GM19455 (cell line): Measurements from ENCODE around the gene PIGN.

Source experiments
- ATAC-seq: cut with Tn5 transposase; IDR thresholded peaks from one replicate; pipeline ENCODE4 v1.9.1; 2021; ENCODE audit not compliant: unreplicated experiment

PIGN gene, protein sequence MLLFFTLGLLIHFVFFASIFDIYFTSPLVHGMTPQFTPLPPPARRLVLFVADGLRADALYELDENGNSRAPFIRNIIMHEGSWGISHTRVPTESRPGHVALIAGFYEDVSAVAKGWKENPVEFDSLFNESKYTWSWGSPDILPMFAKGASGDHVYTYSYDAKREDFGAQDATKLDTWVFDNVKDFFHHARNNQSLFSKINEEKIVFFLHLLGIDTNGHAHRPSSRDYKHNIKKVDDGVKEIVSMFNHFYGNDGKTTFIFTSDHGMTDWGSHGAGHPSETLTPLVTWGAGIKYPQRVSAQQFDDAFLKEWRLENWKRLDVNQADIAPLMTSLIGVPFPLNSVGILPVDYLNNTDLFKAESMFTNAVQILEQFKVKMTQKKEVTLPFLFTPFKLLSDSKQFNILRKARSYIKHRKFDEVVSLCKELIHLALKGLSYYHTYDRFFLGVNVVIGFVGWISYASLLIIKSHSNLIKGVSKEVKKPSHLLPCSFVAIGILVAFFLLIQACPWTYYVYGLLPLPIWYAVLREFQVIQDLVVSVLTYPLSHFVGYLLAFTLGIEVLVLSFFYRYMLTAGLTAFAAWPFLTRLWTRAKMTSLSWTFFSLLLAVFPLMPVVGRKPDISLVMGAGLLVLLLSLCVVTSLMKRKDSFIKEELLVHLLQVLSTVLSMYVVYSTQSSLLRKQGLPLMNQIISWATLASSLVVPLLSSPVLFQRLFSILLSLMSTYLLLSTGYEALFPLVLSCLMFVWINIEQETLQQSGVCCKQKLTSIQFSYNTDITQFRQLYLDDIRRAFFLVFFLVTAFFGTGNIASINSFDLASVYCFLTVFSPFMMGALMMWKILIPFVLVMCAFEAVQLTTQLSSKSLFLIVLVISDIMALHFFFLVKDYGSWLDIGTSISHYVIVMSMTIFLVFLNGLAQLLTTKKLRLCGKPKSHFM

DNA sequence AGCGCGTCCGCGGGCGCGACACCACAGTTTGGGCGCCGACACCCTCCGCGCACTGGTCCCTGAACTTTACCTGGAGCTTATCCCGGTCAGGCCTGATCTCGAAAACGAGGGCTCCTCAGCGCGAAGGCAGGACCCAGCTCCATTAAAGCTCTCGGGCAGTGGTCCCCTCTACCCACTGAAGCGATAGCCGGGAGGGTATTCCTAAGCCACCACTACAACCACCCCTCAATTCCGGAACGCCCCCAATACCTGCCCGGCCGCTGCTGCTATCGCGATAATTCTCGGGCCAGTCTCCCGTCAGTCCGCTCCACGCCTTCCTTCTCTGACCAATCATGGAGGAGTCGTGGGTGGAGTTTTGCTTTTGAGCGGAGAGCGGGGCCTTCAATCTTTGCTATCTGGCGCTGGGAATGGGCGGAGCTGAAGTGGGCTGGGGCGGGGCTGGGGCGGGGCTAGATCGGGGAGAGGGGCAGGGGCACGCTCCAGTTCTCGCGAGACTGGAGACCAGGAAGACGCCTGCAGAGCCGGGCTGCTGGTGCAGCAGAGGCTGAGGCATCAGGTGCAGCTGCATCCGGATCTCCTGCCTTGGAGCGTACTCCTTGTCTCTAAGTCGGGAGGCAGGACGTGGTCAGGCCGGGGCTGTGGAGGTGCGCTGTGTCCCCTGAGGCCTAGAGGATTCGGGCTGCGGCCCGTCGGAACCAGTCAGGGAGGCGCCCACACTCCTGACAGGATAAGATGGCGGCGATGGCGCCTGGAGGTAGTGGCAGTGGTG is at the start of gene PIGN, which contains the start of gene RELCH:
Gene PIGN (minus strand): TSS at position 283 of the 769 bp plus-strand sequence. CDS start 25,703 bp downstream, outside the sequence.
Gene RELCH (plus strand): TSS at position 482 of the 769 bp plus-strand sequence. CDS start 251 bp downstream, at position 733.
- peak; percentile 90 for ATAC-seq

DNA sequence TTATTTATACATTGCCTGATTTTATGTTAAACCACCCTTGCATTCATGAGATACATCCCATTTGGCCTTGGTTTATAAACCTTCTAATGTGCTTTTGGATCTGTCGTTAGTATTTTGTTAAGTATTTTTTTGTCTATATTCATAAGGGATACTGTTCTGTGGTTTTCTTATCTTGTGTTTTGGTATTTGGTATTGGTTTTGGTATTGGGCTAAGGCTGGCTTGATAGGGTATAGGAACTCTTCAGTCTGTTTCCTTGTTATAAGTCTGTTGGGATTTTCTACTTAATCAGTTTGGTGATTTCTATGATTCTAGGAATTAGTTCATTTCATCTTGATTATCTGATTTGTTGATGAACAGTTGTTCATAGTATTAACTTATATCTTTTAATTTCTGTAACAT is 49.4 kb upstream of the PIGN start:
- no peak for ATAC-seq

DNA sequence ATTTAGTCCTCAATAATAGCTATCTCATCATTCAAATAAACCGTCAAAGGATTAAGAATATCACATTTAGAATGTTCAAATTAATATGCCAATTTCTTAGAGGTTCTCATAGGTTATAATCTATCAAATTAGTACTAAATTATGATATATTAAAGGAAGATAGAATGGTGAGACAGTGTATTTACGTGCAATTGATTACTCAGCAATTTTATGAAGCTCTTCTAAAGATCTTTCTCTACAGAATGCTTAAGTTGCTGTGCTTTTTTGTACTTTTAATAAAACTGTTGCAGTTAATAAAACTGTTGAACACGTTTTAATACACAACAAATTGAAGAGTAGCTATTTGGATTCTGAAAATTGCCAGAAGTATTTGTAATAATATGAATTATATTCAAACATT is 39.2 kb upstream of the PIGN start:
- ATAC-seq: no peak

DNA sequence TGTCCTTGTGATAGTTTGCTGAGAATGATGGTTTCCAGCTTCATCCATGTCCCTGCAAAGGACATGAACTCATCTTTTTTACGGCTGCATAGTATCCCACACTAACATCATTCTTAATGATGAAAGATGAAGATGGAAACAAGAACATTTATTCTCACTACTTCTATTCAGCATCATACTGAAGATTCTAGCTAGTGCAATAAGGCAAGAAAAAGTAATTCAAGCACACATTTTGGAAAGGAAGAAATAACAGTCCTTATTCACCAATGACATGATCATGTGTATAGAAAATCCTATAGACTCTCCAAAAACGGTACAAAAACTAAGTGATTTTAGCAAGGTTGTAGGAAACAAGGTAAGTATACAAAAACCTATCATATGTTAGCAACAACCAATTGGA is 37.4 kb upstream of the PIGN start:
- no peak for ATAC-seq

DNA sequence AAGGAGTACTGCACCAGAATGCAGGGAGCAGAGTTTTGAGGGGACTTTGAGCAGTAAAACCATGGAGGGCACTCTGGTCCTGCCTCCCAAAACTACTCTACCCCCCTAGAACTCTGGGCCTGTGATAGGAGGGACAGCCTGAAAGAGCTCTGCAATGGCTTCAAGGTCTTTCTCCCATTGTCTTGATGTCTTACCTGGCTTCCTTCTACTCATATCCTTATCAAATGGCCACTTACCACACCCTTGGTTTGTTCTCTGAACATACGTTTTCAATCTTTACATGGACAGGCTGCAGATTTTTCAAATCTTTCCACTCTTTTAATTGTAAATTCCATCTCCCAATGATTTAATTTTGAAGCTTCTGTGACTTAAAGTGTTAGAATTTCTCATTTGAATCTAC is 27.9 kb upstream of the PIGN start:
- no peak for ATAC-seq

DNA sequence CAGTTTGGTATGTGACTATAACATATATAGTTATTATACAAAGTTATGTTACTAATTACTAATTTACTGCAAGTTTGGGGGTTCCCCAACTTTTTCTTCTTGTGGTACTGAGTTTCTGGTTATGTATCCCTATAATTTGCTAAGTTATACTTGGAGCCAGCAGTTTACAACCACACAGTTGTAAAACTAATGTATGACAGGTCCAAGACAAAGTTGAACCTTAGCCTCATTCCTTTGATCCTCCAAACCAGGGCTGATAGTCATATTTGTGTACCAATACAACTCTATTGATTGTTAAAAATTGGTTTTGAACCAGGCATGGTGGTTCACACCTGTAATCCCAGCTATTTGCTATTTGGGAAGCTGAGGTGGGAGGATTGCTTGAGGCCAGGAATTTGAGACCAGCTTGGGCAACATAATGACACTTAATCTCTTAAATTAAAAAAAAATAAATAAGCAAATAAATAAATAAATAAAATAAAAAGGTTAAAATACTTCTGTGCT is 24.5 kb upstream of the PIGN start:
- no peak for ATAC-seq

DNA sequence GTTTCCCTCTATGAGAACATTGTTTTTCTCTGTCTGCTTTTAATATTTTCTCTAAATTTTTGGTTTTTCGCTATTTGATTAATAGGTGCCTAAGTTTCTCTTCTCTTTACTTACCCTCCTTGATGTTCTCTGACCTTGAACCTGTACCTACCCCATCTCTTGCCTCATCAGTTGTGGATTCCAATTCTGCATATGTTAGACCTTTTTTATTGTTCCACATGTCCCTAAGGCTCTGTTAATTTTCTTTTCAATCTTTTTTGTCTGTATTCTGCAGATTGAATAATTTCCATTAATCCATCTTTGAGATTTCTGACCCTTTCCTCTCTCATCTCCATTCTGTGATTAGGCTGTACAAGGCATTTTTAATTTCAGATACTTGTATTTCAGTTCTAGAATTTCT is 23.3 kb upstream of the PIGN start:
- no peak for ATAC-seq

DNA sequence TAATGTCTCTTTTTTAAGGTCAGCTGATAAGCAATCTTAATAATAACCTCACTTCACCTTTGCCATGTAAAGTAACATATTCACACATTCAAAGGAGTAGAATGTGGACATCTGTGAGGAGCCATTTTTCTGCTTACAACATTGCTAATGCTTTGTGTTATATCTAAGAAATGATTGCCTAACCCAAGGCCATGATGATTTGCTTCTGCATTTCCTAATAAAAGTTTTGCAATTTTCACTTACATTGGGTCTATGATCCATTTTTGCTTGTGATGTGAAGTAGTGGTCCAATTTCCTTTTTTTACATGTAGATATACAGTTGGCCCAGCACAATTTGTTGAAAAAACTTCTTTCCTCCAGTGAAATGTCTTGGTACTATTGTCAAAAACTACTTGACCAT is 22.2 kb upstream of the PIGN start:
- no peak for ATAC-seq

DNA sequence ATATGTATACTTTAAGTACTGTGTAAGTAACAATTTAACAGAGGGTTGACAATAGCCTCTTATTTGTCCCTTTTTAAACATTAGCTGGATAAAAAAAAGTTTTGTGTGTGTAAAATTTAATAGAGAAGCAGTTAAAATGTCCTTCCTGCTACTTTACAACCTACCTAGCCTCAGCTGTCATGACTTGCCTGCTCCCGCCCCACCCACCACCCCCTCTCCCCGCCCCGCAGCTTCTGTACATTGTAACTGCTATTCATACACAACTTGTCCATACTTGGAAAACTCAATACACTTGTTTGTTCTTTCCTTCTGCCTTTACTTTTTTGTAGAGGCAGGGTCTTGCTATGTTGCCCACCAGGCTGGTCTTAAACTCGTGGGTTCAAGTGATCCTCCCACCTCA is 19.7 kb upstream of the PIGN start:
- no peak for ATAC-seq

DNA sequence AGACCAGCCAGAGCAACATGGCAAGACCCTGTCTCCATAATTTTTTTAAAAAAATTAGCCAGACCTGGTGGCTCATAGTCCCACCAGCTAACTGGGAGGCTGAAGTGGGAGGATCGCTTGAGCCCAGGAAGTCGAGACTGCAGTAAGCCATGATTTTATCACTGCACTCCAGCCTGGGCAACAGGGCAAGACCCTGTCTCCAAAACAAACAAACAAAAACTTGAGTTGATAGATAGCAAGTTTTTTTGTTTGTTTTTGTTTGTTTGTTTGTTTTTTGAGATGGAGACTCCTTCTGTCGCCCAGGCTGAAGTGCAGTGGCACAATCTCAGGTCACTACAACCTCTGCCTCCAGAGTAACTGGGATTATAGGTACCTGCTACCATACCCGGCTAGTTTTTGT is 19.0 kb upstream of the PIGN start:
- no peak for ATAC-seq

DNA sequence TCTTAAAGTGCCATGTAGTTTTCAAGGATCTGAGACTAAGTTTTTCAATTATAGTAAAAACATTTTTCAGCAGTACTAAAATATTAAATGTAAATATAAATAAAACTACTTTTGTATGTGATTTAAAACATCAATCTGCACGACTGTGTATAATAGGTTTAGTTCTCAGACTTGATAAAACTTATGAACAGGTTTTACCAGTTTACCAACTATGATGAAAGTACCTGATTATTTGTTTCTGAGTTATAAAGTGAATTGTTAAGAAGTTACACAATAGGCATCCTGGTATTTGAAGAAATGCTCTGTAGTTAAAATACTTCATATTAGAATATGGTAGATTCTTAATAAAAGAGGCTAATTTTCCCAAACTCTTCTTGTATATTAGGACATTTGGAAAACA is 15.0 kb upstream of the PIGN start:
- ATAC-seq: no peak

DNA sequence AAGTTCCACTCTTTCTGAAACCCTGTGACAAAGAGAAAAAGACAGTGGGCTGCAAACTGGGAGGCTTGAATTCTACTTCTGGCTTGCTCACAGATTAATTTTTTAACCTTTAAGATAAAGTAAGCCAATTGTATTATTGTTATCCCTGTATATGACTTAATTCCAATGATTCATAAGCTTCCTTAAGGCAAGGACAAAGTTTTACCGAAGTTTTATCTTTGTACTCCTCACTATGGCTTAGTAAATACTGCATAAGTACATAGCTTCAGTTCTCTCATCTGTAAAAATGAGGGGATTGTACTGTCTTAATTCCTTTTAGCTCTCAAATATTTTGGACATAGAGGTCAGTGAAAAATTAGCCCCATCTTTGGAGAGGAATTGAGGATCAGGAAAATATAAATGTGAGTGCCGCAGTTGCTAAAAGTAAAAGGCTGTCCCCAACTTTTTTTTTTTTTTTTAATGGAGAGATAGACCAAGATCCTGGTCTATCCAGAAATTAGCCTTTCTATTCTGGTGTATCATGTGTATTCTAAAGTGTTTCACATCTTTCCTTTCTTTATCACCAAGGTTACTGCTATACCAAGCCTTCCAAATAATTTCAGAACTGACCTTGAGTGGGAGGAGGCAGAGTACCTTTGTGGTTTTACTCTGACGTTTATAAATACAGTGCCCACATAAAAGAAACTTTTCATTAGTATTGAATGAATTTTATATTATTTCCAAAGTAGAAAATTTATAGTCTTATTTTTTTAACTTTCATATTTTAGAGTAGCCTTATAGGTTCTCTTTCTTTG is 13.5 kb upstream of the PIGN start:
- ATAC-seq: no peak

DNA sequence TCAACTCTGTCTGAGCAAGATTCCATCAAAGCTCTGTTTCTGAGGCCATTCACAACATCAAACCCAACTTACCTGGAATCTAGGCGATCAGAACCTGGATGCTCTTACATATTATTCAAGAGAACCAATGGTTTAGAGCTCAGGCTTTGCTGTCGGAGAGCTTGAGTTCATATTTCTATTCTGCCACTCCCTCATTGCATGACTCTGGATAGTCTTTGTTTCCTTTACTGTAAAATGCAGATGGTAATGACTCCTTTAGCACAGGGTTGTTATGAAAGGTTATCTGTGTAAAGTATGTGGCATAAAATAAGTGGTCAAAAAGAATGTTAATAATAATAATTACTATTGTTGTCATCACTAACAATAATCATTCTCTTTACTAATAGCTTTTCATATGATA is 12.8 kb upstream of the PIGN start:
- ATAC-seq: no peak

DNA sequence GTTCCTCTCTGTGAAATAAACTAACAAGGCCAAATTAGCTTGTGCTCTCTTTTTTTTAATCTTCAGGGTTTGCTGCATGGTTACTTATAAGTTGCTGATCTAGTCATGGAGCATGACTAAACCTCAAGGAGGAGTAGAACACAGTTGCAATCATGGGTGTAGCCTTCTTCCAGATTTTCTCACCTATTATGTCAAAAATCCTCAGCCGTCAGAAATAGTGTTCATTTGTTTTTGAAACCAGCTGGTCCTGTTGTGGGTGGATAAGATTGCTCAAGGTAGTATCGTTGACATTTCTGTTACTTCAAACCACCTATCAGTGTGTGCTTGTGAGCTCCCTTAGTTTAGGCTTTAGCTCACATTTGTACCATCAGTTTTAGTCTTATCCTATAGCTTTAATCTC is 11.4 kb upstream of the PIGN start:
- no peak for ATAC-seq

DNA sequence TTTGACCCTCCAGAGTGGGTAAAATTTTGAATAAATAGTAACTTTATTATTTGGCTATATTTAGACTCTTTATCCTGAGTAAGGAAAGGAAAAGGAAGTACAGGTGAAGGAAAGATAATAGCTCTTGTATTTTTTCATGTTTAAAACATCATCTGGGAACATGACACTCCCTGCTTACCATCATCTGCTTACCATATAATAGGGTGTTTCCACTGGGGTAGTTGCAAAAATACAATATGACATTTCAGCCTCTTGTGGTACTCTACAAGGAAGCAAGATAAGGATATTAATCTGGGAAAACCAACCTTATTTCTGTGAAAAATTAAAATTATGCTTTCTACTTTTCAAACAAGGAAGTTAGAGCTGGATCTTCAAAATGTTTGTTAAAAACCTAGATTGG is 10.1 kb upstream of the PIGN start:
- no peak for ATAC-seq

DNA sequence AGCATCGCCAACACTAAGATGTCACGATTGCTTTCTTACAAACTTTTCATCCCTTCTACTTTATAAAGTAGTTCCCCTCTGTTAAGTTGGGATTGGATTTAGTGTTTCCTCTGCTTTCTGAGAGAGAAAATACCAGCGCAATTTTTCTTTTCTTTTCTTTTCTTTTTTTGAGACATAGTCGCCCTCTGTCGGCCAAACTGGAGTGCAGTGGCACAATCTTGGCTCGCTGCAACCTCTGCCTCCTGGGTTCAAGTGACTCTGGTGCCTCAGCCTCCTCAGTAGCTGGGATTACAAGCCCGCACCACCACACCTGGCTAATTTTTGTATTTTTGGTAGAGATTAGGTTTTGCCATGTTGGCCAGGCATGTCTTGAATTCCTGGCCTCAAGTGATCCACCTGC is 9.2 kb upstream of the PIGN start:
- ATAC-seq: no peak

DNA sequence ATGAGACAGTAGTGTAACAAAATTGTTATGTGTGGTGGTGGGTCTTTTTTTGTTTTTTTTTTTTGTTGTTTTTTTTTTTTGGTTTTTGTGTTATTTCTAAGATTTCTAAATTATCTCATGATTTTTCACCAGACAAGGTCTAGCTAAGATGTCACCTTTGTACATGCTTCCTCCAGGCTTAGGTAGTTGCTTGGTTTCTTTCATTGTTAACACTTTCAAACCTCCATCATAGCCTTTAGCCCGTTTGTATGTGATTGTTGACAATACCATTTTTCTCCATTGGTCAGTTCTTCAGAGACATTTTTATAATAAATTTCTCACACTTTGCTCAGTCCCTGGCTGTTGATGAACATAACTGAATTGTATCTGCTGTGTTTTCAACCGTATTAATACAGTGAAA is 2.4 kb upstream of the PIGN start:
- no peak for ATAC-seq

DNA sequence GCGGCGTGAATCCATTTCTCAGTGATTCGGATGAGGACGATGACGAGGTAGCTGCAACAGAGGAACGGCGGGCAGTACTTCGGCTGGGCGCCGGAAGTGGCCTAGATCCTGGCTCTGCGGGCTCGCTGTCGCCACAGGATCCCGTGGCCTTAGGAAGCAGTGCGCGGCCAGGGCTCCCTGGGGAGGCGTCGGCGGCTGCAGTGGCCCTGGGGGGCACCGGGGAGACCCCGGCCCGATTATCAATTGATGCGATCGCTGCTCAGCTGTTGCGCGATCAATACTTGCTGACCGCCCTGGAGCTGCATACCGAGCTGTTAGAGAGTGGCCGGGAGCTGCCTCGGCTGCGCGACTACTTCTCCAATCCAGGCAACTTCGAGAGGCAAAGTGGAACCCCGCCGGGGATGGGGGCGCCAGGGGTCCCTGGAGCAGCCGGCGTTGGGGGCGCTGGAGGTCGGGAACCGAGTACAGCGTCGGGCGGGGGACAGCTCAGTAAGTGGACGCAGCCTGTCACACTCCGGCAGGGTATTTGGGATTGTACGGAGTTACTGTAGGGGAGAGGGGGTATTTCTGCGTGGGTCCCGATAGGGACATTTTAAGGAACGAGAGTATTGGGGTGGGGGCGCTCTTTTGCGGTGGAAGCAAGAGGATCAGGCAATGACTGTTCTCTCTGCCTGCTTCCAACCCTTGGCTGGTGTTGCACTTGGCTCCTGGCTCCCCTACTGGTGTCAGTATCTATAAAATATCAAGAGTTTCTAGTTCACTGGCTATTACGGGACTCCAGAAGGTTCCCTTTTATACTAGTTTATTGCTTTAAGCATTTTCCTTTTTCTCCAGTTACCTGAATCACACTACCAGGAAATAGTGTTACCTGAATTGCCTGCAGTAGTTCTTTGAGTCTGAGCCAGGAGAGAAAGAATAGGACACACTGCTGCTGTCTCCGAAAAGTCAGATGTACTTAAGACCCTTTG is 971 bp upstream of the PIGN start:
- ATAC-seq: peak; percentile 17

DNA sequence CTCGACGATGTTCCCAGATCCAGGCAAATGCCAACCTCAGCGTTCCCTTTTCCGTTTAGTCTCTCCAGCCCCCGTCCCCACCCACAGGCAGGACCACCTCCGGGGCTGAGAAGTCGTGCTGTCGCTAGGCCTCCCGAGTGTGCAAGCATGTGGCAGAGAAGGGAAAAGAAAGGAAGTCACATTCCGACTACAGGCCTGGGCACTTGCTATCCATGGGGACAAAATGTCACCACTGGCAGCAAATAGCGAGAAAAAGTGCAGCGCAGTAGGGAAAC is 420 bp downstream of the PIGN start:
- no peak for ATAC-seq
